H7 (cell line): Measurements from ENCODE around the gene NCAPD3. TPM values are rescaled to one million over a fixed set of nuclear protein-coding genes. Genes with fewer than 3 reads are reported as not detected.
A peak's percentile ranks its signal among the peaks of the same experiment; 100 is the strongest.
"Not testable (repeated sequence)": the region's sequence is repeated elsewhere in the genome, so short reads cannot be mapped to it uniquely, and the experiment has no call there.

Experiments used
- DNase-seq: peaks from one replicate; pipeline ENCODE4 v3.0.0; 2012
- H3K27me3 ChIP-seq: 2 replicates; pipeline ENCODE4 v1.6.0; 2011; ENCODE audit warnings: mild to moderate bottlenecking, low read length; ENCODE audit not compliant: control insufficient read depth, insufficient read depth
- H3K36me3 ChIP-seq: replicated peaks from 2 replicates; pipeline ENCODE4 v1.5.1; 2011; ENCODE audit warnings: low read length; ENCODE audit not compliant: control insufficient read depth, insufficient read depth
- H3K4me3 ChIP-seq: 2 replicates; pipeline ENCODE4 v1.5.1; 2011; ENCODE audit warnings: low read depth, mild to moderate bottlenecking, control low read depth, low read length, moderate library complexity; ENCODE audit not compliant: insufficient read depth
- total RNA-seq: library from RNA; depleted of rRNA; stranded (reverse); fragments of >200 nt; shearing (Covaris generic); gene quantifications from 2 replicates; pipeline ENCODE4 v1.2.3, GENCODE V29; 2014

Gene NCAPD3
- total RNA-seq, 1 experiment from 2014 or later: 68.2 TPM

GRCh38 chr11:134224710-134225664 lies 1.2 kb upstream of the NCAPD3 start:
- peak overlapping the region; percentile 74 for H3K4me3 ChIP-seq
- peak; percentile 87 for DNase-seq
- H3K27me3 ChIP-seq: peaks cover 5% of the 10 kb centered on the region

GRCh38 chr11:134223121-134223520 lies 646 bp downstream of the NCAPD3 start:
- H3K27me3 ChIP-seq: peaks cover 5% of the 10 kb centered on the region
- H3K4me3 ChIP-seq: peak overlapping the region; percentile 74
- DNase-seq: no peak
- peaks cover 6% of the 10 kb centered on the region for H3K36me3 ChIP-seq

More at GRCh38 chr11:134224710-134225664, 1.2 kb upstream of the NCAPD3 start:
- H3K36me3 ChIP-seq: peaks cover 1% of the 10 kb centered on the region; the same call in 1 of the 2 replicates

- no peak overlapping the region for H3K4me3 ChIP-seq
- DNase-seq: no peak
- peaks cover 6% of the 10 kb centered on the region for H3K36me3 ChIP-seq
Observed at GRCh38 chr11:134216816-134217215, 7.0 kb downstream of the NCAPD3 start.

DNA sequence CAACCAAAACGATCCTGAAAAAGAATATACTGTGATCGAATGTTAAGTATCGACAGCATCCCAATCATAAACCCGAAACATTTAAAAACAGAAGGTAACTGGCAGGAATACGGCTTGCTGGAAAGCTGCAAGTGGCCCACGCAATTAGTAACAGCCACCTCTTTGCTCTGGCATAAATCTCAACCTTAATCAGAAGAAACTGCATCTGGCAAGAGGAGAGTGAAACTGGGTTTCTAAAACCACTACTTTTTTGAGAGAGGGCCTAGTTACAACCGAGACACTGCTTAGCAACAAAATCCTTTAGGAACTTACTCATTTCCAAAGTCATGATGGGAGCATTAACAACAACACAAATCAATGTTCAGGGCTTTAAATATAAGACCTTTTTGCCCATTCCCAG lies 7.9 kb downstream of the NCAPD3 start:
- Histone ChIP-seq H3K27me3 (no peaks in the 10 kb centered on the region), H3K4me3 (no peak overlapping the region), H3K36me3 (peaks cover 6% of the 10 kb centered on the region)
- DNase-seq: no peak

More at GRCh38 chr11:134216816-134217215, 7.0 kb downstream of the NCAPD3 start:
- H3K27me3 ChIP-seq: no peaks in the 10 kb centered on the region

GRCh38 chr11:134207538-134208239 lies 16.1 kb downstream of the NCAPD3 start:
- Histone ChIP-seq H3K4me3 (no peak overlapping the region), H3K27me3 (no peaks in the 10 kb centered on the region), H3K36me3 (peaks cover 25% of the 10 kb centered on the region)
- no peak for DNase-seq

GRCh38 chr11:134206185-134206584 lies 17.6 kb downstream of the NCAPD3 start:
- DNase-seq: no peak
- no peak overlapping the region for H3K4me3 ChIP-seq
- peaks cover 30% of the 10 kb centered on the region for H3K36me3 ChIP-seq
- H3K27me3 ChIP-seq: no peaks in the 10 kb centered on the region

DNA sequence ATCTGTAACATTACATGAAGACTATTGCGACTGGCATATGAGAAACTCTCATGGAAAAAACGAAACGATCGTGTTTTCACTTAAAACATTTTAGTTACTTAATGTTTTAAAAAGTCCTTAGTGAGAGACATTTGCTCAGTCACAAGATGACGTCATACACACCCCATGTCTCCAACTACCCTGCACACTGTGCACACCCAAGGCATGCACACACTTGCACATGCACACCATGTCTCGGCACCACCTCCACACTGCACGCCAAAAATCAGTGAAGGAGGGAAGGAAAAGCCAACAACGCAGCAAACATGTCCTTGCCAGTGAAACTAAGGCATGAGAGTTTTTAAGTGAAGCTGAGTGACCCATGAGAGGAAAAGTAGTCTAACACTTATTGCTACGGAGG lies 18.0 kb downstream of the NCAPD3 start:
- DNase-seq: no peak

DNA sequence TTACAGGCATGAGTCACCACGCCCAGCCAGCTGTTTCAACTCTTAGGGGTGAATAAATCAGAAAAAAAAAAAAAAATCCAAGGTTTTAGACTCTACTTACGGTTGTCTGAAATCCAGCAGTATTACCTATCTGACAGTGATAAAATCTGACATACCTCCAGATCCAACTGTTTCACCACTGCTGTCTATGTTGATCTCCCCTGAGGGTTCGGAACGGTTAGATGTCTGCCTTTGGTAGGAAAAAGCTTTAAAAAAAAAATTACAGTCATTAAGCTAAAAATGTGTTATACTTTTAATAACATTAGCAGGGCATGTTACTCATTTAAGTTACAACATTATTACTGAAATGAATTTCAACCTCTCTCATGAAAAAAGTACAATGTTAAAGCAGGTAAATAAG lies 21.1 kb downstream of the NCAPD3 start:
- no peak for DNase-seq
- Histone ChIP-seq H3K36me3 (peaks cover 27% of the 10 kb centered on the region), H3K4me3 (no peak overlapping the region), H3K27me3 (no peaks in the 10 kb centered on the region)

More for the DNA sequence above, 18.0 kb downstream of the NCAPD3 start:
- Histone ChIP-seq H3K27me3 (no peaks in the 10 kb centered on the region), H3K4me3 (no peak overlapping the region), H3K36me3 (peaks cover 30% of the 10 kb centered on the region)

DNA sequence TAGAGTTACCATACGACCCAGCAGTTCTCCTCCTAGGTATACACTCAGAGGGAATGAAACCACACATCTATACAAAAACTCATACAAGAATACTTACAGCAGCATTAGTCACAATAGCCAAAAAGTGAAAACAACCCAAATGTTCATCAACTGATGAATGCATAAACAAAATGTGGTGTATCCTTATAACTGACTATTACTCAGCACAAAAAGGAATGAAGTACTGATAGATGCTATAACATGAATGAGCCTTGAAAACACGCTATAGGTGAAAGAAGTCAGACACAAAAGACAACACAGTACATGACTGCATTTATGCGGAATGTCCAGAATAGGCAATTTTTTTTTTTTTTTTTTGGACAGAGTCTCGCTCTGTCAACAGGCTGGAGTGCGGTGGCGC lies 23.1 kb downstream of the NCAPD3 start:
- H3K36me3 ChIP-seq: peaks cover 16% of the 10 kb centered on the region
- no peaks in the 10 kb centered on the region for H3K27me3 ChIP-seq
- no peak overlapping the region for H3K4me3 ChIP-seq
- no peak for DNase-seq

GRCh38 chr11:134199531-134199930 lies 24.2 kb downstream of the NCAPD3 start:
- no peak for DNase-seq
- no peaks in the 10 kb centered on the region for H3K27me3 ChIP-seq
- no peak overlapping the region for H3K4me3 ChIP-seq
- H3K36me3 ChIP-seq: peaks cover 16% of the 10 kb centered on the region

DNA sequence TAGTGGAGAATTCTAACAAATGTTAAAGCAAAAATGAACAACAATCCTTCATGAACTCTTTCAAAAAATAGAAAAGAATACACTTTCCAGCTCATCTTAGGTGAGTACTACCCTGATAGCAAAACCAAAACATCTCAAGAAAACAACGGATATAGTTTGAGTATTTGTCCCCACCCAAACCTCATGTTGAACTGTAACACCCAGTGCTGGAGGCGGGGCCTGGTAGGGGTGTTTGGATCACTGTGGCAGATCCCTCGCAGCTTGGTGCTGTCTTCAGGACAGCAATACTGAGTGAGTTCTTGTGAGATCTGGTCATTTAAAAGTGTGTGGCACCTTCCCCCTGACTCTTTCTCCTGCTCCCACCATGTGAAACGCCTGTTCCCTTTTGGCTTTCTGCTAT lies 27.0 kb downstream of the NCAPD3 start:
- no peaks in the 10 kb centered on the region for H3K27me3 ChIP-seq
- peaks cover 16% of the 10 kb centered on the region for H3K36me3 ChIP-seq
- no peak overlapping the region for H3K4me3 ChIP-seq
- DNase-seq: no peak

GRCh38 chr11:134188092-134188491 lies 35.7 kb downstream of the NCAPD3 start:
- DNase-seq, H3K4me3 ChIP-seq, H3K27me3 ChIP-seq: not testable (repeated sequence)
- peaks cover 32% of the 10 kb centered on the region for H3K36me3 ChIP-seq

- H3K27me3 ChIP-seq: no peaks in the 10 kb centered on the region
- no peak for DNase-seq
- peaks cover 28% of the 10 kb centered on the region for H3K36me3 ChIP-seq
- no peak overlapping the region for H3K4me3 ChIP-seq
Observed at GRCh38 chr11:134181707-134182106, 42.1 kb downstream of the NCAPD3 start.

DNA sequence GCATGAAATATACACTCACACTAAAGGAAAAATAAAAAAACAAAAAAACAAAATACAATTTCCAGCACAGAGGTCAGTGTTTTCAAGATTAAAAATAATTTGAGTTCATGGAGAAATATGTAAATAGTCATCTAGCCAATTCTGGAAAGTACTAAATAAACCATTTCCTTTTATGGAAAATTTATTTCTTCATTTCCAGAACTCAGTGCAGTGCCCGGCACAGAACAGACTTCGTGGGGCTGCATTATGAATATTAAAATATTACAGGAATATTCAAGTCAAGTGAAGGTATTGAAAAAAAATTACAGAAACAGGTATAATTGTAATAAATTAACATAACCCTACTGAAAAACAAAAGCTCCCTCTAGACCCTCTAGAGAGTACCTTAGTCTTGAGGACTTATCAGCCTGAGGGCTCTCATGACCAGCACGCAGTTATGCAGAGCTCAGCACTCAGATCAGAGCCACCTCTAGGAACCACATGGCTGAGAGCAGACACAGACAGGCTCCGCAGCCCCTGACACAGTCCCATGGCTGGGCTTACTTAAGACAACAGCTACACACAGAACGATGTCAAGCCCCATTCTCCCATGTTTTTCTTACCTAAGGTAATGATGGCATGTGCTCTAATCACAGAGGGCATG lies 45.6 kb downstream of the NCAPD3 start:
- Histone ChIP-seq H3K4me3 (no peak overlapping the region), H3K36me3 (peaks cover 40% of the 10 kb centered on the region), H3K27me3 (no peaks in the 10 kb centered on the region)
- no peak for DNase-seq
